Smooth muscle cell (in vitro differentiated cells): ENCODE measurements around the gene KCTD18. TPM values are rescaled to one million over a fixed set of nuclear protein-coding genes. Genes with fewer than 3 reads are reported as not detected.

Experiments
- DNase-seq: peaks from one replicate; lab custom pipeline; 2025; ENCODE audit not compliant: unreplicated experiment; lab: John Stamatoyannopoulos, UW
- H2AFZ ChIP-seq: fragments of 200-600 bp; sonication (generic); 2 replicates; pipeline ENCODE4 v1.6.0; 2016; ENCODE audit warnings: antibody characterized with exemption, low read depth, mild to moderate bottlenecking
- H3F3A ChIP-seq: fragments of 200-600 bp; sonication (generic); 2 replicates; pipeline ENCODE4 v1.6.0; 2017; ENCODE audit warnings: antibody characterized with exemption, low read depth
- H3K27ac ChIP-seq: fragments of 200-600 bp; sonication (generic); 2 replicates; pipeline ENCODE4 v1.5.1; 2016; ENCODE audit warnings: low read depth, mild to moderate bottlenecking
- H3K27me3 ChIP-seq: fragments of 200-600 bp; sonication (generic); 2 replicates; pipeline ENCODE4 v1.6.1; 2016; ENCODE audit warnings: low read depth, mild to moderate bottlenecking
- H3K36me3 ChIP-seq: fragments of 200-600 bp; sonication (generic); 2 replicates; pipeline ENCODE4 v1.5.1; 2016; ENCODE audit warnings: low read depth
- H3K4me1 ChIP-seq: fragments of 200-600 bp; sonication (generic); 2 replicates; pipeline ENCODE4 v1.5.1; 2016; ENCODE audit warnings: low read depth
- H3K4me2 ChIP-seq: fragments of 200-600 bp; sonication (generic); 2 replicates; pipeline ENCODE4 v1.6.0; 2016; ENCODE audit warnings: mild to moderate bottlenecking
- H3K4me3 ChIP-seq: fragments of 200-600 bp; sonication (generic); 2 replicates; pipeline ENCODE4 v1.5.1; 2016; ENCODE audit warnings: mild to moderate bottlenecking
- H3K79me2 ChIP-seq: fragments of 200-600 bp; sonication (generic); 2 replicates; pipeline ENCODE4 v1.6.0; 2016; ENCODE audit warnings: low read depth, mild to moderate bottlenecking
- H3K9ac ChIP-seq: fragments of 200-600 bp; sonication (generic); 2 replicates; pipeline ENCODE4 v1.6.0; 2016; ENCODE audit warnings: low read depth
- H3K9me3 ChIP-seq: fragments of 200-600 bp; sonication (generic); replicated peaks from 2 replicates; pipeline ENCODE4 v1.5.1; 2016; ENCODE audit warnings: low read depth
- H4K20me1 ChIP-seq: fragments of 200-600 bp; sonication (generic); 2 replicates; pipeline ENCODE4 v1.6.0; 2016; ENCODE audit warnings: low read depth
- WGBS: methylation state at CpG from one replicate; pipeline ENCODE4 v1.1.7; 2016; ENCODE audit warnings: low lambda C conversion rate; 5-methylcytosine and 5-hydroxymethylcytosine counted together
- polyA plus RNA-seq: library from polyadenylated mRNA; unstranded; fragments of >200 nt; fragmentation: Nextera tagmentation; extraction: Ambion mirVana; gene quantifications from 2 replicates; pipeline ENCODE4 v1.2.1, GENCODE V29; 2016
- total RNA-seq: library from RNA; depleted of rRNA; stranded (reverse); fragments of >200 nt; gene quantifications from 2 replicates; pipeline ENCODE4 v1.2.3, GENCODE V29; 2014
- TF ChIP-seq, protein P1 (sequence below): fragments of 200-600 bp; sonication (generic); IDR thresholded peaks from 2 replicates; pipeline ENCODE4 v1.5.1; 2017; ENCODE audit warnings: borderline replicate concordance, mild to moderate bottlenecking, antibody characterized with exemption; ENCODE audit not compliant: insufficient read depth, poor library complexity, severe bottlenecking

The KCTD18 gene
- total and polyA plus RNA-seq, 2 experiments from 2014 or later: 10.3 to 10.9 TPM

- Histone ChIP-seq H3K9me3 (no peaks in the 10 kb centered on the region), H3K4me2 (no peak overlapping the region), H3K27ac (peak overlapping the region; percentile 23), H4K20me1 (peaks cover 22% of the 10 kb centered on the region), H3K9ac (no peak overlapping the region), H3F3A (peaks cover 14% of the 10 kb centered on the region), H3K4me1 (no peaks in the 10 kb centered on the region), H2AFZ (no peak overlapping the region), H3K79me2 (peaks cover 31% of the 10 kb centered on the region), H3K27me3 (no peaks in the 10 kb centered on the region), H3K4me3 (no peak overlapping the region), H3K36me3 (peaks cover 31% of the 10 kb centered on the region)
- WGBS: 100% methylated on average over 1 of the region's 1 CpG
- DNase-seq: no peak
- TF ChIP-seq, protein P1, sequence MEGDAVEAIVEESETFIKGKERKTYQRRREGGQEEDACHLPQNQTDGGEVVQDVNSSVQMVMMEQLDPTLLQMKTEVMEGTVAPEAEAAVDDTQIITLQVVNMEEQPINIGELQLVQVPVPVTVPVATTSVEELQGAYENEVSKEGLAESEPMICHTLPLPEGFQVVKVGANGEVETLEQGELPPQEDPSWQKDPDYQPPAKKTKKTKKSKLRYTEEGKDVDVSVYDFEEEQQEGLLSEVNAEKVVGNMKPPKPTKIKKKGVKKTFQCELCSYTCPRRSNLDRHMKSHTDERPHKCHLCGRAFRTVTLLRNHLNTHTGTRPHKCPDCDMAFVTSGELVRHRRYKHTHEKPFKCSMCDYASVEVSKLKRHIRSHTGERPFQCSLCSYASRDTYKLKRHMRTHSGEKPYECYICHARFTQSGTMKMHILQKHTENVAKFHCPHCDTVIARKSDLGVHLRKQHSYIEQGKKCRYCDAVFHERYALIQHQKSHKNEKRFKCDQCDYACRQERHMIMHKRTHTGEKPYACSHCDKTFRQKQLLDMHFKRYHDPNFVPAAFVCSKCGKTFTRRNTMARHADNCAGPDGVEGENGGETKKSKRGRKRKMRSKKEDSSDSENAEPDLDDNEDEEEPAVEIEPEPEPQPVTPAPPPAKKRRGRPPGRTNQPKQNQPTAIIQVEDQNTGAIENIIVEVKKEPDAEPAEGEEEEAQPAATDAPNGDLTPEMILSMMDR: no peak
Measured at GRCh38 chr2:200442471-200442870, 67.4 kb downstream of the KCTD18 start.

DNA sequence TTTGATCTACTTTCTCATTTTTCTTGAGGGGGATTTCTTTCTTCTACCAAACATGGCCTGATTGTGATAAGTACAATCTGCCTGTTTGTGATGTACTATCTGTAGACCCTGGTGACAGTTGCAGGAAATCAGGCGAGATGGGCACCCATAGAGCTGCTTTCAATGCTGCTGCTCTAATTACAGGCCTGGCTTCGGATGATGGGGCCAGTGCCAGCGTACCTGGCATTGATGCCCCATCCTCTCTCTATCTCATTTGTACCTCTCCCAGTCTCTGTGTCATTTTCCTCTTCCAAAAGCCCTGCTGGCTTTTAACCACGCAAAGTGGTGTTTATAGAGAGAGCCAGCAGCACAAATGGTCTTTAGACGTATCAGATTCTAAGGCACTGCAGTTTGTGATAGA is 69.9 kb downstream of the KCTD18 start:
- H3K4me3 ChIP-seq: no peak overlapping the region
- no peaks in the 10 kb centered on the region for H3K9me3 ChIP-seq
- H3K79me2 ChIP-seq: peaks cover 36% of the 10 kb centered on the region
- no peaks in the 10 kb centered on the region for H3K4me1 ChIP-seq
- DNase-seq: no peak
- H3K27me3 ChIP-seq: no peaks in the 10 kb centered on the region
- no peak overlapping the region for H2AFZ ChIP-seq
- peaks cover 20% of the 10 kb centered on the region for H3F3A ChIP-seq
- no peak overlapping the region for H3K4me2 ChIP-seq
- TF ChIP-seq, protein P1: no peak
- peaks cover 36% of the 10 kb centered on the region for H3K36me3 ChIP-seq
- H4K20me1 ChIP-seq: peaks cover 13% of the 10 kb centered on the region
- no peak overlapping the region for H3K9ac ChIP-seq
- 91% methylated on average over 5 of the region's 5 CpGs for WGBS
- H3K27ac ChIP-seq: peak overlapping the region; percentile 0

Other genes with a start within 250 kb of the KCTD18 start
- gene SPATS2L, start 203.4 kb downstream of the KCTD18 start, total RNA-seq: 314 and 356 TPM in 2 replicates
- 394 and 432 TPM in 2 replicates for gene SPATS2L, start 203.4 kb downstream of the KCTD18 start, polyA plus RNA-seq
- 7.5 and 9.6 TPM in 2 replicates for gene SGO2, start 16.1 kb upstream of the KCTD18 start, total RNA-seq
- 7.1 and 8.7 TPM in 2 replicates for gene SGO2, start 16.1 kb upstream of the KCTD18 start, polyA plus RNA-seq
- 0.18 and 0.54 TPM in 2 replicates for gene AOX1, start 75.9 kb upstream of the KCTD18 start, total RNA-seq
- gene AOX1, start 75.9 kb upstream of the KCTD18 start, polyA plus RNA-seq: not detected in 2 replicates